GM23338 (cell line): ENCODE data around the gene UBFD1. TPM values are rescaled to one million over a fixed set of nuclear protein-coding genes. Genes with fewer than 3 reads are reported as not detected.

Experiments
- ATAC-seq: fragments of 200-7000 bp; cut with Tn5 transposase; 3 replicates; pipeline ENCODE4 v1.9.1; 2020
- DNase-seq: peaks from one replicate; pipeline ENCODE4 v3.0.0-alpha.2; 2015; ENCODE audit warnings: low spot score
- H2AFZ ChIP-seq: fragments of 200-600 bp; sonication (generic); 2 replicates; pipeline ENCODE4 v1.8.0; 2016; ENCODE audit warnings: antibody characterized with exemption, mild to moderate bottlenecking, moderate library complexity
- H3F3A ChIP-seq: fragments of 200-600 bp; sonication (generic); replicated peaks from 2 replicates; pipeline ENCODE4 v1.8.0; 2017; ENCODE audit warnings: antibody characterized with exemption, mixed run types, low read depth
- H3K27ac ChIP-seq: fragments of 200-600 bp; sonication (generic); 2 replicates; pipeline ENCODE4 v1.6.1; 2016; ENCODE audit warnings: low read depth
- H3K27me3 ChIP-seq: fragments of 200-600 bp; sonication (generic); 2 replicates; pipeline ENCODE4 v1.8.0; 2016; ENCODE audit warnings: mild to moderate bottlenecking, mixed run types, moderate library complexity; ENCODE audit not compliant: insufficient read depth
- H3K36me3 ChIP-seq: fragments of 200-600 bp; sonication (generic); 2 replicates; pipeline ENCODE4 v1.8.0; 2016; ENCODE audit warnings: mild to moderate bottlenecking; ENCODE audit not compliant: insufficient read depth
- H3K4me1 ChIP-seq: fragments of 200-600 bp; sonication (generic); 2 replicates; pipeline ENCODE4 v1.8.0; 2016; ENCODE audit warnings: mild to moderate bottlenecking, moderate library complexity; ENCODE audit not compliant: insufficient read depth
- H3K4me2 ChIP-seq: fragments of 200-600 bp; sonication (generic); 2 replicates; pipeline ENCODE4 v1.7.1; 2017; ENCODE audit warnings: mixed run types
- H3K4me3 ChIP-seq: fragments of 200-600 bp; sonication (generic); 2 replicates; pipeline ENCODE4 v1.6.1; 2016; ENCODE audit warnings: mixed run types
- H3K79me2 ChIP-seq: fragments of 200-600 bp; sonication (generic); replicated peaks from 2 replicates; pipeline ENCODE4 v1.8.0; 2017; ENCODE audit warnings: mild to moderate bottlenecking; ENCODE audit not compliant: insufficient read depth
- H3K9me2 ChIP-seq: fragments of 200-600 bp; sonication (generic); 2 replicates; pipeline ENCODE4 v1.8.0; 2017; ENCODE audit not compliant: insufficient read depth
- H4K20me1 ChIP-seq: fragments of 200-600 bp; sonication (generic); replicated peaks from 2 replicates; pipeline ENCODE4 v1.8.0; 2017; ENCODE audit warnings: mild to moderate bottlenecking; ENCODE audit not compliant: insufficient read depth
- H3K27ac Mint-ChIP-seq: 2 replicates; pipeline ENCODE4 v1.8.0; 2020; ENCODE audit warnings: inconsistent platforms, mild to moderate bottlenecking, moderate library complexity, mixed read lengths
- H3K27me3 Mint-ChIP-seq: 3 replicates; pipeline ENCODE4 v1.8.0; 2022; ENCODE audit warnings: low read depth, mild to moderate bottlenecking, moderate library complexity, mixed read lengths, inconsistent platforms; ENCODE audit not compliant: insufficient read depth, poor library complexity
- H3K36me3 Mint-ChIP-seq: 3 replicates; pipeline ENCODE4 v1.8.0; 2021; ENCODE audit warnings: low read depth, mild to moderate bottlenecking, inconsistent platforms, moderate library complexity, mixed read lengths
- H3K4me1 Mint-ChIP-seq: 3 replicates; pipeline ENCODE4 v1.8.0; 2020; ENCODE audit warnings: mild to moderate bottlenecking, inconsistent platforms, mixed read lengths
- H3K4me3 Mint-ChIP-seq: 3 replicates; pipeline ENCODE4 v1.8.0; 2021; ENCODE audit warnings: moderate library complexity, mild to moderate bottlenecking, inconsistent platforms, mixed read lengths
- H3K9me3 Mint-ChIP-seq: 3 replicates; pipeline ENCODE4 v1.8.0; 2020; ENCODE audit warnings: moderate library complexity, mild to moderate bottlenecking, inconsistent platforms, mixed read lengths
- CREB1 ChIP-seq: fragments of 250-450 bp; sonication (Bioruptor Pico); IDR thresholded peaks from 2 replicates; pipeline ENCODE4 v1.5.0; 2020; ENCODE audit warnings: low read depth, mild to moderate bottlenecking, moderate library complexity
- EZH2 ChIP-seq: fragments of 200-600 bp; sonication (generic); IDR thresholded peaks from one replicate; pipeline ENCODE4 v1.8.0; 2017; ENCODE audit warnings: antibody characterized with exemption, mild to moderate bottlenecking, low read depth; ENCODE audit not compliant: unreplicated experiment
- EZH2phosphoT487 ChIP-seq: fragments of 200-600 bp; sonication (generic); IDR thresholded peaks from one replicate; pipeline ENCODE4 v1.8.1; 2018; ENCODE audit warnings: antibody characterized with exemption; ENCODE audit not compliant: unreplicated experiment
- JUNB ChIP-seq: IDR thresholded peaks from one replicate; pipeline ENCODE4 v1.6.1; 2016; ENCODE audit warnings: antibody characterized with exemption; ENCODE audit not compliant: unreplicated experiment
- NANOG ChIP-seq: IDR thresholded peaks from 2 replicates; pipeline ENCODE4 v1.6.1; 2016; ENCODE audit warnings: antibody characterized with exemption, borderline replicate concordance
- STAT1 ChIP-seq: IDR thresholded peaks from one replicate; pipeline ENCODE4 v1.6.1; 2016; ENCODE audit warnings: antibody characterized with exemption; ENCODE audit not compliant: unreplicated experiment
- ZNF114 ChIP-seq: fragments of 250-450 bp; sonication (Bioruptor Pico); IDR thresholded peaks from 2 replicates; pipeline ENCODE4 v1.5.0; 2020; ENCODE audit warnings: mild to moderate bottlenecking, moderate library complexity
- ZNF331 ChIP-seq: fragments of 250-450 bp; sonication (Bioruptor Pico); IDR thresholded peaks from 2 replicates; pipeline ENCODE4 v1.5.0; 2020; ENCODE audit warnings: low read depth, mild to moderate bottlenecking, moderate library complexity
- polyA plus RNA-seq: library from polyadenylated mRNA; unstranded; fragments of >200 nt; fragmentation: Nextera tagmentation; extraction: Ambion mirVana; gene quantifications from 2 replicates; pipeline ENCODE4 v1.2.1, GENCODE V29; 2016
- total RNA-seq: library from RNA; depleted of rRNA; stranded (reverse); fragments of >200 nt; shearing (Covaris generic); gene quantifications from 2 replicates; pipeline ENCODE4 v1.2.3, GENCODE V29; 2014
- TF ChIP-seq, protein P1 (sequence below), 2 experiments: fragments of 200-600 bp in 1 of 2; sonication (generic) in 1 of 2; conservative IDR thresholded peaks; 2 replicates each; pipeline versions ENCODE4 v1.5.1 to v1.6.1; 2016 to 2017; ENCODE audit warnings: antibody characterized with exemption in 2 of 2, low read depth in 2 of 2, mild to moderate bottlenecking in 2 of 2, moderate library complexity in 1 of 2
- TF ChIP-seq, protein P2 (sequence below): IDR thresholded peaks from 2 replicates; pipeline ENCODE4 v1.6.1; 2016; ENCODE audit warnings: antibody characterized with exemption
- TF ChIP-seq, protein P3 (sequence below): IDR thresholded peaks from one replicate; pipeline ENCODE4 v1.6.1; 2018; ENCODE audit warnings: antibody characterized with exemption; ENCODE audit not compliant: unreplicated experiment

The UBFD1 gene
- total and polyA plus RNA-seq, 2 experiments from 2014 or later: 28.5 to 249 TPM

DNA sequence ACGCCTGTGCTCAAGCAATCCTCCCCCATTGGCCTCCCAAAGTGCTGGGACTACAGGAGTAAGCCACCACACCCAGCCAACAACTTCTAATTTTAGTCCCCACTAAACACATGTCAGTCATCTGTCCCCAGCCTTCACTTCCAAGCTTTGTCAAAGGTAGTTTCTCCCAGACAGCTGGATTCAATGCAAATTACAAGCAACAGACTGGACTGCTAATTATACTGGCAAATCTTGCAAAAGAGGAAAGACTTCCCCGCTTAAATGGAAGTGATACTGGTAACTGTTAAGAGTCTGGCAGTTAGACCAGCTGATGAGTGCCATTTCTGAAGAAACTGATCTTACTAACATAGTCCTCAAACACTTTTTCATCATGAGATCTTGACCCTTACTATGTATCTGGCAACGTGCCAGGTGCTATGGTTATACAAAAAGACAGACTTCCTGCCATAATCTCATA, 39.1 kb upstream of the UBFD1 start (continued):
- TF ChIP-seq, protein P1, sequence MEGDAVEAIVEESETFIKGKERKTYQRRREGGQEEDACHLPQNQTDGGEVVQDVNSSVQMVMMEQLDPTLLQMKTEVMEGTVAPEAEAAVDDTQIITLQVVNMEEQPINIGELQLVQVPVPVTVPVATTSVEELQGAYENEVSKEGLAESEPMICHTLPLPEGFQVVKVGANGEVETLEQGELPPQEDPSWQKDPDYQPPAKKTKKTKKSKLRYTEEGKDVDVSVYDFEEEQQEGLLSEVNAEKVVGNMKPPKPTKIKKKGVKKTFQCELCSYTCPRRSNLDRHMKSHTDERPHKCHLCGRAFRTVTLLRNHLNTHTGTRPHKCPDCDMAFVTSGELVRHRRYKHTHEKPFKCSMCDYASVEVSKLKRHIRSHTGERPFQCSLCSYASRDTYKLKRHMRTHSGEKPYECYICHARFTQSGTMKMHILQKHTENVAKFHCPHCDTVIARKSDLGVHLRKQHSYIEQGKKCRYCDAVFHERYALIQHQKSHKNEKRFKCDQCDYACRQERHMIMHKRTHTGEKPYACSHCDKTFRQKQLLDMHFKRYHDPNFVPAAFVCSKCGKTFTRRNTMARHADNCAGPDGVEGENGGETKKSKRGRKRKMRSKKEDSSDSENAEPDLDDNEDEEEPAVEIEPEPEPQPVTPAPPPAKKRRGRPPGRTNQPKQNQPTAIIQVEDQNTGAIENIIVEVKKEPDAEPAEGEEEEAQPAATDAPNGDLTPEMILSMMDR (conservative IDR thresholded peaks at IDR 0.05; ENCODE audit: low read depth in 2 of 2): no peak
- TF ChIP-seq EZH2phosphoT487 (no peak), ZNF114 (CRISPR knock-in tag) (no peak), STAT1 (no peak)
- TF ChIP-seq, protein P2, sequence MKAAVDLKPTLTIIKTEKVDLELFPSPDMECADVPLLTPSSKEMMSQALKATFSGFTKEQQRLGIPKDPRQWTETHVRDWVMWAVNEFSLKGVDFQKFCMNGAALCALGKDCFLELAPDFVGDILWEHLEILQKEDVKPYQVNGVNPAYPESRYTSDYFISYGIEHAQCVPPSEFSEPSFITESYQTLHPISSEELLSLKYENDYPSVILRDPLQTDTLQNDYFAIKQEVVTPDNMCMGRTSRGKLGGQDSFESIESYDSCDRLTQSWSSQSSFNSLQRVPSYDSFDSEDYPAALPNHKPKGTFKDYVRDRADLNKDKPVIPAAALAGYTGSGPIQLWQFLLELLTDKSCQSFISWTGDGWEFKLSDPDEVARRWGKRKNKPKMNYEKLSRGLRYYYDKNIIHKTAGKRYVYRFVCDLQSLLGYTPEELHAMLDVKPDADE: no peak

DNA sequence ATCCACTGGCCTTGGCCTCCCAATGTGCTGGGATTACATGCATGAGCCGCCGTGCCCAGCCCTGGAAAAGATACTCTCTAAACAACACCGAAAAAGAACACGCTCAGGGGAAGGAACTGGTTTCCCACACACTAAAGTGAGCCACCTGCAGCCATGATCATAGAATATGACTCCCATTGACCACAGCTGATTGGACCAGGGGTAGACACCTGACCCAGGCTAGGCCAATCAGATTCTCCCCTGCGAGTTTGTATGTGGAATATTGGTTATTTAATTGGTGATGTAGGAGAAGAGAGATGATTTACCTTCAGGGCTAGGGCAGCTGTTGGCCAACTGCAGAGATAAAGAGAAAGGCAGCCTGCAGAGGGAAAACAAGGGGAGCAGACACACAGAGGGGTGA, 38.2 kb upstream of the UBFD1 start:
- H3K36me3 ChIP-seq: peaks cover 12% of the 10 kb centered on the region
- H3K4me2 ChIP-seq: no peak overlapping the region
- H4K20me1 ChIP-seq: no peaks in the 10 kb centered on the region; the same call in 1 of the 2 replicates
- no peaks in the 10 kb centered on the region for H3K9me2 ChIP-seq
- H3K36me3 Mint-ChIP-seq: peaks cover 51% of the 10 kb centered on the region
- no peak overlapping the region for H3K27ac ChIP-seq
- H3K4me1 ChIP-seq: no peaks in the 10 kb centered on the region
- no peaks in the 10 kb centered on the region for H3K27me3 Mint-ChIP-seq
- H3K4me1 Mint-ChIP-seq: no peaks in the 10 kb centered on the region
- no peaks in the 10 kb centered on the region for H3F3A ChIP-seq
- no peaks in the 10 kb centered on the region; the same call in 2 of the 3 replicates for H3K9me3 Mint-ChIP-seq
- TF ChIP-seq, protein P1 (conservative IDR thresholded peaks at IDR 0.05; ENCODE audit: low read depth in 2 of 2): no peak
- DNase-seq (no peak), ATAC-seq (no peak)
- H3K27ac Mint-ChIP-seq: no peak overlapping the region
- H3K27me3 ChIP-seq: no peaks in the 10 kb centered on the region
- no peak overlapping the region for H3K4me3 Mint-ChIP-seq
- H3K4me3 ChIP-seq: no peak overlapping the region
- no peak overlapping the region for H2AFZ ChIP-seq
- no peaks in the 10 kb centered on the region for H3K79me2 ChIP-seq

DNA sequence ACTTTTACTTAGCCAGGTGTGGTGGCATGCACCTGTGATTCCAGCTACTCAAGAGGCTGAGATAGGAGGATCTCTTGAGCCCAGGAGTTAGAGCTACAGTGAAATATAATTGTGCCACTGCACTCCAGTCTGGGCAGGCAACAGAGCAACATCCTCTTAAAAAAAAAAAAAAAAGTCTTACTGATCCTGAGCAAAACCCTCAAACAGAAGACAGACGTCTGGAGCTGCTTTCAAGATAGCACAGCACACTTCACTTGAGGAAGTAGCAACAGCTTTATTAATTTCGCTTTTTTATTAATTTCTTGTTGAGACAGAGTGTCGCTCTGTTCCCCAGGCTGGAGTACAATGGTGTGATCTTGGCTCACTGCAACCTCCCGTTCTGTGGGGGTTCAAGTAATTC, 37.0 kb upstream of the UBFD1 start:
- no peak overlapping the region for H3K27ac Mint-ChIP-seq
- no peaks in the 10 kb centered on the region for H3K27me3 Mint-ChIP-seq
- Histone ChIP-seq H3K9me2 (no peaks in the 10 kb centered on the region), H3K79me2 (no peaks in the 10 kb centered on the region), H3F3A (no peaks in the 10 kb centered on the region), H4K20me1 (no peaks in the 10 kb centered on the region; the same call in none of the 2 replicates), H3K4me2 (no peak overlapping the region), H3K27ac (no peak overlapping the region), H3K4me3 (no peak overlapping the region), H2AFZ (no peak overlapping the region), H3K36me3 (peaks cover 21% of the 10 kb centered on the region), H3K4me1 (no peaks in the 10 kb centered on the region), H3K27me3 (no peaks in the 10 kb centered on the region)
- no peak for DNase-seq
- H3K36me3 Mint-ChIP-seq: peaks cover 57% of the 10 kb centered on the region
- no peaks in the 10 kb centered on the region; the same call in 2 of the 3 replicates for H3K9me3 Mint-ChIP-seq
- H3K4me1 Mint-ChIP-seq: no peaks in the 10 kb centered on the region
- ATAC-seq: no peak
- no peak overlapping the region for H3K4me3 Mint-ChIP-seq
- TF ChIP-seq ZNF114 (CRISPR knock-in tag) (no peak), NANOG (no peak), ZNF331 (CRISPR knock-in tag) (no peak), EZH2phosphoT487 (no peak), EZH2 (no peak), JUNB (no peak), CREB1 (no peak)
- TF ChIP-seq, protein P3, sequence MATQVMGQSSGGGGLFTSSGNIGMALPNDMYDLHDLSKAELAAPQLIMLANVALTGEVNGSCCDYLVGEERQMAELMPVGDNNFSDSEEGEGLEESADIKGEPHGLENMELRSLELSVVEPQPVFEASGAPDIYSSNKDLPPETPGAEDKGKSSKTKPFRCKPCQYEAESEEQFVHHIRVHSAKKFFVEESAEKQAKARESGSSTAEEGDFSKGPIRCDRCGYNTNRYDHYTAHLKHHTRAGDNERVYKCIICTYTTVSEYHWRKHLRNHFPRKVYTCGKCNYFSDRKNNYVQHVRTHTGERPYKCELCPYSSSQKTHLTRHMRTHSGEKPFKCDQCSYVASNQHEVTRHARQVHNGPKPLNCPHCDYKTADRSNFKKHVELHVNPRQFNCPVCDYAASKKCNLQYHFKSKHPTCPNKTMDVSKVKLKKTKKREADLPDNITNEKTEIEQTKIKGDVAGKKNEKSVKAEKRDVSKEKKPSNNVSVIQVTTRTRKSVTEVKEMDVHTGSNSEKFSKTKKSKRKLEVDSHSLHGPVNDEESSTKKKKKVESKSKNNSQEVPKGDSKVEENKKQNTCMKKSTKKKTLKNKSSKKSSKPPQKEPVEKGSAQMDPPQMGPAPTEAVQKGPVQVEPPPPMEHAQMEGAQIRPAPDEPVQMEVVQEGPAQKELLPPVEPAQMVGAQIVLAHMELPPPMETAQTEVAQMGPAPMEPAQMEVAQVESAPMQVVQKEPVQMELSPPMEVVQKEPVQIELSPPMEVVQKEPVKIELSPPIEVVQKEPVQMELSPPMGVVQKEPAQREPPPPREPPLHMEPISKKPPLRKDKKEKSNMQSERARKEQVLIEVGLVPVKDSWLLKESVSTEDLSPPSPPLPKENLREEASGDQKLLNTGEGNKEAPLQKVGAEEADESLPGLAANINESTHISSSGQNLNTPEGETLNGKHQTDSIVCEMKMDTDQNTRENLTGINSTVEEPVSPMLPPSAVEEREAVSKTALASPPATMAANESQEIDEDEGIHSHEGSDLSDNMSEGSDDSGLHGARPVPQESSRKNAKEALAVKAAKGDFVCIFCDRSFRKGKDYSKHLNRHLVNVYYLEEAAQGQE: no peak
- TF ChIP-seq, protein P1 (conservative IDR thresholded peaks at IDR 0.05; ENCODE audit: low read depth in 2 of 2): no peak
